NCI-H2029 treated with DMSO at 0.1 percent for 48 hours (cell line): ENCODE measurements around the gene CACNA1A.
"Not testable (repeated sequence)": the region's sequence is repeated elsewhere in the genome, so short reads cannot be mapped to it uniquely, and the experiment has no call there.

ENCODE experiments used
- DNase-seq: peaks from one replicate; lab custom pipeline; 2025; lab: John Stamatoyannopoulos, UW

Gene CACNA1A

GRCh38 chr19:13363954-13364353, 142.3 kb downstream of the CACNA1A start:
- DNase-seq, result no peak

- no peak for DNase-seq
These were observed 143.0 kb downstream of the CACNA1A start for GRCh38 chr19:13363245-13363644.

- no peak for DNase-seq
These were observed 143.6 kb downstream of the CACNA1A start for GRCh38 chr19:13362668-13363067.

- not testable (repeated sequence) for DNase-seq
These were observed 144.6 kb downstream of the CACNA1A start for GRCh38 chr19:13361726-13362125.

- DNase-seq, result no peak
These were observed 149.5 kb downstream of the CACNA1A start for GRCh38 chr19:13356686-13357280.

- DNase-seq, result no peak
These were observed 150.1 kb downstream of the CACNA1A start for GRCh38 chr19:13356185-13356584.

GRCh38 chr19:13355356-13355755, 150.9 kb downstream of the CACNA1A start:
- DNase-seq, result no peak

- no peak for DNase-seq
These were observed 152.7 kb downstream of the CACNA1A start for GRCh38 chr19:13353625-13354024.

- no peak for DNase-seq
These were observed 155.5 kb downstream of the CACNA1A start for GRCh38 chr19:13350759-13351158.

GRCh38 chr19:13350072-13350471, 156.2 kb downstream of the CACNA1A start:
- no peak for DNase-seq

- DNase-seq, result no peak
These were observed 158.9 kb downstream of the CACNA1A start for GRCh38 chr19:13347367-13347766.

- no peak for DNase-seq
These were observed 162.8 kb downstream of the CACNA1A start for GRCh38 chr19:13343514-13343913.

- no peak for DNase-seq
These were observed 163.6 kb downstream of the CACNA1A start for GRCh38 chr19:13342672-13343071.

- no peak for DNase-seq
These were observed 166.4 kb downstream of the CACNA1A start for GRCh38 chr19:13339869-13340268.

- DNase-seq, result no peak
These were observed 169.1 kb downstream of the CACNA1A start for GRCh38 chr19:13337181-13337580.

- no peak for DNase-seq
These were observed 171.3 kb downstream of the CACNA1A start for GRCh38 chr19:13334801-13335481.

GRCh38 chr19:13330285-13330684, 176.0 kb downstream of the CACNA1A start:
- DNase-seq, result no peak

GRCh38 chr19:13329766-13330165, 176.5 kb downstream of the CACNA1A start:
- DNase-seq, result no peak

GRCh38 chr19:13328241-13328640, 178.0 kb downstream of the CACNA1A start:
- DNase-seq, result no peak

- no peak for DNase-seq
These were observed 186.8 kb downstream of the CACNA1A start for GRCh38 chr19:13319526-13319925.

GRCh38 chr19:13318190-13318589, 188.1 kb downstream of the CACNA1A start:
- DNase-seq, result no peak

- DNase-seq, result no peak
These were observed 190.8 kb downstream of the CACNA1A start for GRCh38 chr19:13315495-13315894.

GRCh38 chr19:13314761-13315160, 191.5 kb downstream of the CACNA1A start:
- DNase-seq, result no peak

GRCh38 chr19:13313875-13314274, 192.4 kb downstream of the CACNA1A start:
- DNase-seq, result no peak
